ENCODE measurements around the gene GJB3. TPM values are rescaled to one million over a fixed set of nuclear protein-coding genes. Genes with fewer than 3 reads are reported as not detected.

The GJB3 gene
- polyA plus RNA-seq, 3 donors, result not detected

- H3K36me3 ChIP-seq (replicated peaks in 1 of 2; ENCODE audit: control insufficient read depth in 1 of 2, insufficient read depth in 2 of 2, low read length in 2 of 2), result no peaks in the 10 kb centered on the region
- Mint-ChIP-seq H3K27ac (no peak overlapping the region), H3K4me1 (no peaks in the 10 kb centered on the region), H3K27me3 (ENCODE audit: low read depth in 3 of 3) (peaks cover 12 to 16% (median 15%) of the 10 kb centered on the region in 3 donors), H3K36me3 (no peaks in the 10 kb centered on the region), H3K4me3 (no peak overlapping the region), H3K9me3 (peaks cover 0 to 1% (median 0%) of the 10 kb centered on the region in 7 donors)
- TF ChIP-seq CTCF (IDR thresholded peaks at IDR 0.05), result no peak
- H3K27me3 ChIP-seq (ENCODE audit: control insufficient read depth in 2 of 2, insufficient read depth in 2 of 2, low read length in 2 of 2), result peaks cover 3 to 14% of the 10 kb centered on the region in 2 donors
- H2AFZ ChIP-seq (ENCODE audit: insufficient read depth, low read depth, low read length, poor library complexity, severe bottlenecking), result no peak overlapping the region
- intact Hi-C loops (cut with micrococcal nuclease), result no loop called here
- H3K4me1 ChIP-seq (ENCODE audit: control insufficient read depth in 1 of 2, insufficient read depth in 2 of 2, low read length in 2 of 2), result no peaks in the 10 kb centered on the region
- no peaks in the 10 kb centered on the region for H4K20me1 ChIP-seq (ENCODE audit: insufficient read depth, low read length)
- H3K9ac ChIP-seq (ENCODE audit: insufficient read depth, low read length, poor library complexity, severe bottlenecking), result no peak overlapping the region
- H3K9me3 ChIP-seq (replicated peaks in 1 of 2; ENCODE audit: control insufficient read depth in 1 of 2, insufficient read depth in 1 of 2, low read length in 2 of 2), result no peaks in the 10 kb centered on the region
- H3K4me3 ChIP-seq (replicated peaks in 1 of 3; ENCODE audit: low read depth in 2 of 3, low read length in 3 of 3), result no peak overlapping the region
- 97% methylated on average over 5 of the region's 8 CpGs for WGBS (ENCODE audit: insufficient coverage)
- H3K4me2 ChIP-seq (replicated peaks; ENCODE audit: extremely low read depth, low read length, poor library complexity, severe bottlenecking), result no peak overlapping the region
- no peak for DNase-seq
- no peaks in the 10 kb centered on the region for H3K79me2 ChIP-seq (ENCODE audit: insufficient read depth, low read length)
- H3K27ac ChIP-seq (ENCODE audit: low read depth in 1 of 2, low read length in 2 of 2), result no peak overlapping the region
These were observed 6.1 kb upstream of the GJB3 start for GRCh38 chr1:34774957-34775356.

GRCh38 chr1:34776911-34777310, 4.1 kb upstream of the GJB3 start:
- H3K27me3 Mint-ChIP-seq (ENCODE audit: low read depth in 3 of 3), result peaks cover 26 to 35% (median 31%) of the 10 kb centered on the region in 3 donors
- peaks cover 0 to 4% of the 10 kb centered on the region in 2 donors for H3K9me3 ChIP-seq (replicated peaks in 1 of 2; ENCODE audit: control insufficient read depth in 1 of 2, insufficient read depth in 1 of 2, low read length in 2 of 2)
- no peak overlapping the region for H3K4me3 ChIP-seq (replicated peaks in 1 of 3; ENCODE audit: low read depth in 2 of 3, low read length in 3 of 3)
- DNase-seq, result no peak
- H3K36me3 Mint-ChIP-seq, result no peaks in the 10 kb centered on the region
- peaks cover 16 to 32% of the 10 kb centered on the region in 2 donors for H3K27me3 ChIP-seq (ENCODE audit: control insufficient read depth in 2 of 2, insufficient read depth in 2 of 2, low read length in 2 of 2)
- 47% methylated on average over 2 of the region's 3 CpGs for WGBS (ENCODE audit: insufficient coverage)
- no peak overlapping the region for H3K4me2 ChIP-seq (replicated peaks; ENCODE audit: extremely low read depth, low read length, poor library complexity, severe bottlenecking)
- TF ChIP-seq CTCF (IDR thresholded peaks at IDR 0.05), result no peak
- H3K36me3 ChIP-seq (replicated peaks in 1 of 2; ENCODE audit: control insufficient read depth in 1 of 2, insufficient read depth in 2 of 2, low read length in 2 of 2), result no peaks in the 10 kb centered on the region
- H3K79me2 ChIP-seq (ENCODE audit: insufficient read depth, low read length), result no peaks in the 10 kb centered on the region
- no peak overlapping the region for H3K9ac ChIP-seq (ENCODE audit: insufficient read depth, low read length, poor library complexity, severe bottlenecking)
- H3K4me1 ChIP-seq (ENCODE audit: control insufficient read depth in 1 of 2, insufficient read depth in 2 of 2, low read length in 2 of 2), result no peaks in the 10 kb centered on the region
- intact Hi-C loops (cut with micrococcal nuclease), result no loop called here
- H3K27ac ChIP-seq (ENCODE audit: low read depth in 1 of 2, low read length in 2 of 2), result no peak overlapping the region
- H3K4me3 Mint-ChIP-seq, result no peak overlapping the region
- H3K27ac Mint-ChIP-seq, result no peak overlapping the region
- no peaks in the 10 kb centered on the region for H3K4me1 Mint-ChIP-seq
- H2AFZ ChIP-seq (ENCODE audit: insufficient read depth, low read depth, low read length, poor library complexity, severe bottlenecking), result no peak overlapping the region
- no peaks in the 10 kb centered on the region for H4K20me1 ChIP-seq (ENCODE audit: insufficient read depth, low read length)
- peaks cover 0 to 2% (median 0%) of the 10 kb centered on the region in 7 donors for H3K9me3 Mint-ChIP-seq
